Hepatocyte (in vitro differentiated cells): ENCODE results near the gene ITPR2. TPM values are rescaled to one million over a fixed set of nuclear protein-coding genes. Genes with fewer than 3 reads are reported as not detected.

Source experiments
- DNase-seq: peaks from one replicate; pipeline ENCODE4 v3.0.0-alpha.2; 2016; ENCODE audit warnings: low spot score
- H2AFZ ChIP-seq: fragments of 200-600 bp; sonication (generic); 2 replicates; pipeline ENCODE4 v1.6.0; 2016; ENCODE audit warnings: antibody characterized with exemption, mild to moderate bottlenecking
- H3K27ac ChIP-seq: fragments of 200-600 bp; sonication (generic); 2 replicates; pipeline ENCODE4 v1.5.1; 2016; ENCODE audit warnings: mild to moderate bottlenecking
- H3K27me3 ChIP-seq: fragments of 200-600 bp; sonication (generic); 2 replicates; pipeline ENCODE4 v1.6.1; 2016
- H3K36me3 ChIP-seq: fragments of 200-600 bp; sonication (generic); replicated peaks from 2 replicates; pipeline ENCODE4 v1.5.1; 2016; ENCODE audit warnings: low read depth; ENCODE audit not compliant: insufficient read depth
- H3K4me1 ChIP-seq: fragments of 200-600 bp; sonication (generic); 2 replicates; pipeline ENCODE4 v1.5.1; 2016; ENCODE audit warnings: mild to moderate bottlenecking, moderate library complexity; ENCODE audit not compliant: insufficient read depth
- H3K4me2 ChIP-seq: fragments of 200-600 bp; sonication (generic); 2 replicates; pipeline ENCODE4 v1.6.0; 2016
- H3K4me3 ChIP-seq: fragments of 200-600 bp; sonication (generic); 2 replicates; pipeline ENCODE4 v1.5.1; 2016; ENCODE audit warnings: mild to moderate bottlenecking
- H3K79me2 ChIP-seq: fragments of 200-600 bp; sonication (generic); 2 replicates; pipeline ENCODE4 v1.6.0; 2017; ENCODE audit warnings: mild to moderate bottlenecking
- H3K9me2 ChIP-seq: fragments of 200-600 bp; sonication (generic); replicated peaks from 2 replicates; pipeline ENCODE4 v1.6.0; 2017; ENCODE audit warnings: mild to moderate bottlenecking; ENCODE audit not compliant: insufficient read depth
- H3K9me3 ChIP-seq: fragments of 200-600 bp; sonication (generic); 2 replicates; pipeline ENCODE4 v1.5.1; 2016; ENCODE audit warnings: low read depth, mild to moderate bottlenecking
- H4K20me1 ChIP-seq: fragments of 200-600 bp; sonication (generic); 2 replicates; pipeline ENCODE4 v1.6.0; 2016; ENCODE audit warnings: mild to moderate bottlenecking; ENCODE audit not compliant: insufficient read depth, poor library complexity, severe bottlenecking
- CTCF ChIP-seq: fragments of 200-600 bp; sonication (generic); IDR thresholded peaks from 2 replicates; pipeline ENCODE4 v1.5.1; 2016; ENCODE audit warnings: antibody characterized with exemption, mild to moderate bottlenecking; ENCODE audit not compliant: poor library complexity
- EZH2 ChIP-seq: fragments of 200-600 bp; sonication (generic); IDR thresholded peaks from 2 replicates; pipeline ENCODE4 v1.6.1; 2016; ENCODE audit warnings: antibody characterized with exemption, mild to moderate bottlenecking, borderline replicate concordance
- EZH2phosphoT487 ChIP-seq: fragments of 200-600 bp; sonication (generic); IDR thresholded peaks from one replicate; pipeline ENCODE4 v1.6.1; 2018; ENCODE audit warnings: antibody characterized with exemption, mild to moderate bottlenecking, low read depth, moderate library complexity; ENCODE audit not compliant: unreplicated experiment, severe bottlenecking
- WGBS: methylation state at CpG from one replicate; pipeline ENCODE4 v1.1.6; 2016; ENCODE audit warnings: low lambda C conversion rate; ENCODE audit errors: missing lambda C conversion rate; 5-methylcytosine and 5-hydroxymethylcytosine counted together
- polyA plus RNA-seq: library from polyadenylated mRNA; unstranded; fragments of >200 nt; fragmentation: Nextera tagmentation; extraction: Ambion mirVana; gene quantifications from 2 replicates; pipeline ENCODE4 v1.2.1, GENCODE V29; 2016
- total RNA-seq: library from RNA; depleted of rRNA; stranded (reverse); fragments of >200 nt; gene quantifications from 2 replicates; pipeline ENCODE4 v1.2.3, GENCODE V29; 2014

Gene ITPR2
- total and polyA plus RNA-seq, 2 experiments from 2014 or later = 22.0 to 51.4 TPM

GRCh38 chr12:26473291-26473690 is 359.7 kb downstream of the ITPR2 start:
- TF ChIP-seq CTCF (no peak), EZH2 (no peak), EZH2phosphoT487 (no peak)
- no peak overlapping the region for H3K4me3 ChIP-seq
- no peak for DNase-seq

DNA sequence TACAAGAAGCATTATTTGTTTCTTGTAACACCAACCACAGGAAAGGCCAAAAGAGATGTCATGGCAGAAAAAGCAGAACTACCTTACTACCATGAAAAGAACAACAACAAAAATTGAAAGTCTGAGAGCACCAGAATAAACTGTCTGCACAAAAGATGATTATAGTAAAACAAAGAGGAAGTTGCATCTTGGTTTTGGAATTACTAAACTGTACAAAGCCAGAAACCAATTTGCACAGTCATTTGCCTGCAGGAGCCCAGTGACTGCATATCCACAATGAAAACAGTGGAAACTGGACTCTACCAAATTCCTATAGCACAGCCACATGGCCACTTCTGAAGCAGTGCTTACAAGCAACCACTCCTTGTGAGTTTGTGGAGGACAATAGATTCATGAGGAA is 361.4 kb downstream of the ITPR2 start:
- Histone ChIP-seq H3K4me2 (no peak overlapping the region), H4K20me1 (no peaks in the 10 kb centered on the region), H3K79me2 (no peaks in the 10 kb centered on the region), H2AFZ (no peak overlapping the region), H3K27ac (no peak overlapping the region), H3K4me1 (no peaks in the 10 kb centered on the region), H3K36me3 (no peaks in the 10 kb centered on the region), H3K4me3 (no peak overlapping the region), H3K27me3 (no peaks in the 10 kb centered on the region), H3K9me3 (no peaks in the 10 kb centered on the region), H3K9me2 (no peaks in the 10 kb centered on the region)
- DNase-seq = no peak
- TF ChIP-seq EZH2phosphoT487 (no peak), EZH2 (no peak), CTCF (no peak)

More at GRCh38 chr12:26473291-26473690, 359.7 kb downstream of the ITPR2 start:
- no peaks in the 10 kb centered on the region for H4K20me1 ChIP-seq
- no peak overlapping the region for H3K4me2 ChIP-seq
- no peaks in the 10 kb centered on the region for H3K9me2 ChIP-seq
- H3K36me3 ChIP-seq = no peaks in the 10 kb centered on the region
- no peaks in the 10 kb centered on the region for H3K4me1 ChIP-seq
- no peaks in the 10 kb centered on the region for H3K9me3 ChIP-seq
- no peaks in the 10 kb centered on the region for H3K79me2 ChIP-seq
- no peaks in the 10 kb centered on the region for H3K27me3 ChIP-seq
- WGBS = 79% methylated on average over 1 of the region's 1 CpG
- no peak overlapping the region for H2AFZ ChIP-seq
- no peak overlapping the region for H3K27ac ChIP-seq

DNA sequence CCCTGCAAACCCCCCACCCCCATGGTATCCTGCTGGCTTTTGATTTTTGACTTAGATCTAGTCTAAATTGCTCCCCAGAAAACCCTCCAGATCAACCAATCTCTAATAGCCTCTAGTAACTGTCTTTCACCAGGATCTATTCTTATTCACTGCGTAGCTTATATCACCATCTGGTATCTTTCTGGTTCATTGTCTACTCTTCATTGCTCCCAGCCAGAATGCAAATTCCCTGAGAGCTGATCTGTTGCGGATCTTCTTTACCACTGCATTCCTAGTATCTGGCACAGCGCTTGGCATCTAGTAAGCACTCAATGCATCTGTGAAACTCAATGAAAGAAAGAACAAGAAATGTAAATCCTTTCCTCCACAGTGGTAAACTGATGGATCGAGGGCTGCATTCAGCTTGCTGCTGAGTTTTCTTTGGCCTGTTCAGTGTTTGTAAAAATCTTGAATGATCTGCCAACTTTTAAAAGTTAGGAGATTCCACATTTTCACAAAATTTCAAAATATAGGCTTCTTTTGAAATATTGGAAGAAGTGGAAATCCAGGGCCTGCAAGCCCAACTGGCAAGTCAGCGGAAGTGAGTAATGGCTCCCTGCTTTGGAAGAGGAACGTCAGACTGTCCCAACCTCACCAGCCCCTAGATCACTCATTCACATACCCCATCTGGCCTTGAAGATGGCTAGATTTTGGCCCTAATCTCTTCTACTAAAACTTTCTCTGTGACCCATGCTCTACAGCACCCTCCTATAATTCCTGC is 363.4 kb downstream of the ITPR2 start:
- Histone ChIP-seq H3K9me2 (no peaks in the 10 kb centered on the region), H4K20me1 (no peaks in the 10 kb centered on the region), H2AFZ (no peak overlapping the region), H3K27ac (no peak overlapping the region), H3K4me3 (no peak overlapping the region), H3K27me3 (no peaks in the 10 kb centered on the region), H3K4me2 (no peak overlapping the region), H3K9me3 (no peaks in the 10 kb centered on the region), H3K79me2 (no peaks in the 10 kb centered on the region), H3K4me1 (no peaks in the 10 kb centered on the region), H3K36me3 (no peaks in the 10 kb centered on the region)
- no peak for TF ChIP-seq CTCF
- no peak for TF ChIP-seq EZH2phosphoT487
- TF ChIP-seq EZH2 = no peak
- WGBS = 94% methylated on average over 6 of the region's 6 CpGs
- no peak for DNase-seq
